Measurements from ENCODE around the gene CTNND2. TPM values are rescaled to one million over a fixed set of nuclear protein-coding genes. Genes with fewer than 3 reads are reported as not detected.
A peak's percentile ranks its signal among the peaks of the same experiment; 100 is the strongest.

The CTNND2 gene
- total RNA-seq, 1 experiment from 2014 or later, result 7.0 TPM

DNA sequence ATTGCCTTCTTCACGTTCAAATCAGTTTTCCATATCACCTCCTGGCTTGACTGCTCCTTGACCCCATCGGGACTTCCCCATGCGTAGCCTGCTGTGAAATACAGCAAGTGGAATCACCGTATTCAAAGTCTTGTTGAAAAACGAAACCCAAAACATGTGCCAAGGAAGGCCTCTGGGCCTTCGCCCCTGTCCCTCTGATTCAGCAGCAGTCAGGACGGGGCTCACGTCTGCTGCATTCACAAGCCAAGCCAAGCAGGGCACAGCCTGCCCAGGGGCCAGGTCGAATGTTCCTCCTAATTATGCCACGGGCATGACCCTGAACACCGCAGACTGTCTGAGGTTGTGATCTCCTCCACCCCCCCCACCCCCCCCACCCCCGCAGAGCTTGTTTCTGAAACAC, 960 bp upstream of the CTNND2 start:
- Mint-ChIP-seq H3K36me3 (ENCODE audit: insufficient read depth in 1 of 3, low read depth in 3 of 3) (no peaks in the 10 kb centered on the region), H3K27me3 (ENCODE audit: low read depth) (peaks cover 51% of the 10 kb centered on the region), H3K4me1 (peaks cover 30% of the 10 kb centered on the region in 2 experiments), H3K27ac (no peak overlapping the region), H3K9me3 (no peaks in the 10 kb centered on the region), H3K4me3 (peak overlapping the region; percentile 38 to 74)
- no peak overlapping the region for H2AK5ac ChIP-seq (ENCODE audit: insufficient read length, low read length)
- no peak overlapping the region for H3K23ac ChIP-seq (ENCODE audit: insufficient read length, low read depth, low read length)
- H2BK12ac ChIP-seq (ENCODE audit: insufficient read length, low read depth, low read length), result no peak overlapping the region
- H3K9ac ChIP-seq (ENCODE audit: extremely low read depth, insufficient read length, low read length), result no peak overlapping the region
- no peak overlapping the region for H2BK15ac ChIP-seq (ENCODE audit: low read depth, low read length)
- peaks cover 11% of the 10 kb centered on the region for H3K23me2 ChIP-seq (ENCODE audit: insufficient read length, low read depth, low read length, poor library complexity, severe bottlenecking)
- no peak overlapping the region for H2BK20ac ChIP-seq (ENCODE audit: low read depth, low read length, poor library complexity, severe bottlenecking)
- H4K8ac ChIP-seq (replicated peaks; ENCODE audit: insufficient read length, low read depth, low read length), result no peak overlapping the region
- H3K27ac ChIP-seq (ENCODE audit: insufficient read length, low read depth, low read length), result no peak overlapping the region
- H3K4me1 ChIP-seq (ENCODE audit: insufficient read depth, low read length), result no peaks in the 10 kb centered on the region
- H3K18ac ChIP-seq (ENCODE audit: insufficient read length, low read depth, low read length), result no peak overlapping the region
- no peak overlapping the region for H3T11ph ChIP-seq (ENCODE audit: low read length)
- H3K4ac ChIP-seq (ENCODE audit: low read depth, low read length), result no peak overlapping the region
- no peak overlapping the region for H2AFZ ChIP-seq (ENCODE audit: low read length)
- H4K5ac ChIP-seq (ENCODE audit: insufficient read length, low read depth, low read length), result no peak overlapping the region
- no peaks in the 10 kb centered on the region for H3K79me2 ChIP-seq (ENCODE audit: insufficient read depth, low read length)
- H2BK5ac ChIP-seq (ENCODE audit: insufficient read length, low read length), result no peak overlapping the region
- no peaks in the 10 kb centered on the region for H3K9me3 ChIP-seq (ENCODE audit: control insufficient read depth, low read depth, low read length)
- no peaks in the 10 kb centered on the region for H3K79me1 ChIP-seq (ENCODE audit: insufficient read depth, low read depth, low read length, poor library complexity, severe bottlenecking)
- TF ChIP-seq, protein P1, sequence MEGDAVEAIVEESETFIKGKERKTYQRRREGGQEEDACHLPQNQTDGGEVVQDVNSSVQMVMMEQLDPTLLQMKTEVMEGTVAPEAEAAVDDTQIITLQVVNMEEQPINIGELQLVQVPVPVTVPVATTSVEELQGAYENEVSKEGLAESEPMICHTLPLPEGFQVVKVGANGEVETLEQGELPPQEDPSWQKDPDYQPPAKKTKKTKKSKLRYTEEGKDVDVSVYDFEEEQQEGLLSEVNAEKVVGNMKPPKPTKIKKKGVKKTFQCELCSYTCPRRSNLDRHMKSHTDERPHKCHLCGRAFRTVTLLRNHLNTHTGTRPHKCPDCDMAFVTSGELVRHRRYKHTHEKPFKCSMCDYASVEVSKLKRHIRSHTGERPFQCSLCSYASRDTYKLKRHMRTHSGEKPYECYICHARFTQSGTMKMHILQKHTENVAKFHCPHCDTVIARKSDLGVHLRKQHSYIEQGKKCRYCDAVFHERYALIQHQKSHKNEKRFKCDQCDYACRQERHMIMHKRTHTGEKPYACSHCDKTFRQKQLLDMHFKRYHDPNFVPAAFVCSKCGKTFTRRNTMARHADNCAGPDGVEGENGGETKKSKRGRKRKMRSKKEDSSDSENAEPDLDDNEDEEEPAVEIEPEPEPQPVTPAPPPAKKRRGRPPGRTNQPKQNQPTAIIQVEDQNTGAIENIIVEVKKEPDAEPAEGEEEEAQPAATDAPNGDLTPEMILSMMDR (conservative IDR thresholded peaks at IDR 0.05), result no peak
- H3K27me3 ChIP-seq (ENCODE audit: insufficient read depth, low read length), result peaks cover 13% of the 10 kb centered on the region; the same call in 1 of the 2 replicates
- no peak overlapping the region for H2BK120ac ChIP-seq (ENCODE audit: low read depth, low read length, poor library complexity, severe bottlenecking)
- no peak overlapping the region for H4K91ac ChIP-seq (ENCODE audit: insufficient read length, low read depth, low read length)
- no peak overlapping the region for H3K14ac ChIP-seq (ENCODE audit: insufficient read depth, low read length)
- no peak for DNase-seq
- H4K20me1 ChIP-seq (ENCODE audit: control insufficient read depth, insufficient read depth, insufficient read length), result no peaks in the 10 kb centered on the region
- no peak overlapping the region for H3K56ac ChIP-seq (ENCODE audit: insufficient read length, low read depth, low read length)
- H3K4me2 ChIP-seq (ENCODE audit: insufficient read depth, insufficient read length, low read length), result peak overlapping the region; percentile 71
- WGBS (ENCODE audit: extremely low coverage, insufficient read length, low lambda C conversion rate), result no CpG with 5 or more reads among the region's 12 CpGs
